Naive thymus-derived CD8-positive, alpha-beta T cell (primary cell): ENCODE measurements around the gene TPRG1. TPM values are rescaled to one million over a fixed set of nuclear protein-coding genes. Genes with fewer than 3 reads are reported as not detected.
A peak's percentile ranks its signal among the peaks of the same experiment; 100 is the strongest.

ENCODE experiments used
- ATAC-seq, 2 donors: fragments of 150-1000 bp; cut with Tn5 transposase in 1 of 2; sonication (Bioruptor Pico), chemical (Tn5 transposase) in 1 of 2; 1 replicate in 1 of 2; 2 replicates in 1 of 2; pipeline ENCODE4 v1.10.0; 2021; ENCODE audit warnings: mild to moderate bottlenecking in 2 of 2, moderate library complexity in 2 of 2
- POLR2A ChIA-PET: fragments of 350-600 bp; sonication (Branson Sonifier 250); formaldehyde crosslinking; loops from one replicate; lab custom pipeline; 2021; ENCODE audit warnings: antibody characterized with exemption; lab: Charles Lee
- DNase-seq, 10 donors: peaks; one replicate each; pipeline versions ENCODE4 v3.0.0 to v3.0.0-alpha.2; 2020 to 2022
- H3K27ac Mint-ChIP-seq, 10 donors: one replicate each; pipeline ENCODE4 v1.8.0; 2020 to 2022; ENCODE audit warnings: mild to moderate bottlenecking in 10 of 10, mixed read lengths in 10 of 10, moderate library complexity in 4 of 10, inconsistent platforms in 1 of 10
- H3K27me3 Mint-ChIP-seq, 5 donors: one replicate each; pipeline ENCODE4 v1.8.0; 2021 to 2022; ENCODE audit warnings: mixed read lengths in 5 of 5
- H3K36me3 Mint-ChIP-seq, 3 donors: one replicate each; pipeline ENCODE4 v1.8.0; 2020 to 2022; ENCODE audit warnings: mixed read lengths in 3 of 3, mild to moderate bottlenecking in 2 of 3, inconsistent platforms in 1 of 3
- H3K4me1 Mint-ChIP-seq, 4 donors: one replicate each; pipeline ENCODE4 v1.8.0; 2021 to 2022; ENCODE audit warnings: mixed read lengths in 4 of 4
- H3K4me3 Mint-ChIP-seq, 10 donors: one replicate each; pipeline ENCODE4 v1.8.0; 2020 to 2022; ENCODE audit warnings: mild to moderate bottlenecking in 10 of 10, mixed read lengths in 10 of 10, moderate library complexity in 6 of 10, inconsistent platforms in 1 of 10
- H3K9me3 Mint-ChIP-seq, 9 donors: one replicate each; pipeline ENCODE4 v1.8.0; 2020 to 2022; ENCODE audit warnings: mixed read lengths in 9 of 9, mild to moderate bottlenecking in 3 of 9, inconsistent platforms in 1 of 9, moderate library complexity in 1 of 9
- polyA plus RNA-seq, 3 donors: library from polyadenylated mRNA; unstranded; fragments of 300-500 nt; fragmentation: Illumina TruSeq; gene quantifications; one replicate each; pipeline ENCODE4 v1.2.3, GENCODE V29; 2021
- total RNA-seq, 8 experiments: library from RNA in 2 of 8; stranded (reverse) in 2 of 8; gene quantifications; one replicate each; pipeline ENCODE4 v1.2.3 and lab custom pipeline; 2021 to 2026

Gene TPRG1
- total and polyA plus RNA-seq, 5 experiments from 2014 or later, result 0.04 to 10.6 (median 5.3) TPM

- H3K27ac Mint-ChIP-seq, result peak overlapping the region in 1 of 10 donors; percentile 36
- no peaks in the 10 kb centered on the region for H3K36me3 Mint-ChIP-seq
- no peak for ATAC-seq
- no peak overlapping the region for H3K4me3 Mint-ChIP-seq
- H3K27me3 Mint-ChIP-seq, result no peaks in the 10 kb centered on the region
- no peaks in the 10 kb centered on the region for H3K9me3 Mint-ChIP-seq
- POLR2A ChIA-PET, result no interaction called here
- H3K4me1 Mint-ChIP-seq, result peaks cover 9 to 23% (median 19%) of the 10 kb centered on the region in 4 donors
- no peak for DNase-seq
These were observed 3.1 kb upstream of the TPRG1 start for GRCh38 chr3:189168711-189169110.

GRCh38 chr3:189169728-189170127 is 2.0 kb upstream of the TPRG1 start:
- POLR2A ChIA-PET, result interaction anchor here (0.6 kb wide), 1 partner anchor 18 kb away, joined by 3 read pairs; no protein-coding TSS in a partner anchor

GRCh38 chr3:189170559-189170958 is 1.2 kb upstream of the TPRG1 start:
- Mint-ChIP-seq H3K4me1 (peaks cover 9 to 25% (median 19%) of the 10 kb centered on the region in 4 donors), H3K27me3 (no peaks in the 10 kb centered on the region), H3K4me3 (no peak overlapping the region), H3K9me3 (no peaks in the 10 kb centered on the region), H3K27ac (no peak overlapping the region), H3K36me3 (no peaks in the 10 kb centered on the region)
- POLR2A ChIA-PET, result no interaction called here
- no peak for ATAC-seq
- DNase-seq, result no peak

More at GRCh38 chr3:189169728-189170127, 2.0 kb upstream of the TPRG1 start:
- H3K4me3 Mint-ChIP-seq, result no peak overlapping the region
- H3K36me3 Mint-ChIP-seq, result no peaks in the 10 kb centered on the region
- DNase-seq (no peak), ATAC-seq (no peak)
- H3K27ac Mint-ChIP-seq, result no peak overlapping the region
- peaks cover 9 to 25% (median 19%) of the 10 kb centered on the region in 4 donors for H3K4me1 Mint-ChIP-seq
- no peaks in the 10 kb centered on the region for H3K9me3 Mint-ChIP-seq
- no peaks in the 10 kb centered on the region for H3K27me3 Mint-ChIP-seq

DNA sequence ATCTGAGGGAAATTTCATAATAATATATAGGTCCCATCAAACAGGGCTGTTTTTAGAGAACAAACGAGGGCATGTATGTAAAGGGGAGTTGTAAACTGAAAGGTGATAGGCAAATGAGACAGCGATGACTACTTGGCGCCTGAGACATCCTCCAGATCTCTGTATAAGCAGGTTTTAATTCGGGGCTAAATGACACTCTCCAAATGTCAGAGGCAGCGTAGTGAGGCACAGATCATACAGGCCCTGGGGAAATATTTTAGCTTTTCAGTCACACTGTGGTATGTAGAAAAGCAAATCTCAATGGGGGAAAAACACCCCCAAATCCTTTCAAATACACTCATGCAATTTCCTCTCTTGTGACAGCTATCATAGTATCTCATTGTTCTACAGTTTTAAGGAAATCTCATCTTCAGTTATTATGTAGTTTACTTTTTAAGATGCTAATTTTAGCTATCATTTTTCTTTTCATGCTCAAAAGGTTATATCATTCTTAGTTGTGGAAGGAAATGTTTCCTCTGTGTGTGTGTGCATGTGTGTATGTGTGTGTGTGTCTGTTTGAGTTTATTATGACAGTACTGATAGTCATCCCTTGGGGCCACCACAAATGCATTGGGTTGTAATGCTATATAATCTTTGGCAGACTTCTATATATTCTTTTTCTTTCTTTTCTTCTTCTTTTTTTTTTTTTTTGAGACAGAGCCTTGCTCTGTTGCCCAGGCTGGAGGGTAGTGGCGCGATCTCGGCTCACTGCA is 1.1 kb downstream of the TPRG1 start:
- peaks cover 9 to 25% (median 19%) of the 10 kb centered on the region in 4 donors for H3K4me1 Mint-ChIP-seq
- DNase-seq, result peak in 3 of 10 donors; percentile 7 to 46 (median 31)
- peak overlapping the region in 7 of 10 donors; percentile 2 to 58 (median 20) for H3K4me3 Mint-ChIP-seq
- no peaks in the 10 kb centered on the region for H3K36me3 Mint-ChIP-seq
- ATAC-seq, result peak; percentile 53 to 72
- H3K9me3 Mint-ChIP-seq, result no peaks in the 10 kb centered on the region
- H3K27ac Mint-ChIP-seq, result peak overlapping the region in 8 of 10 donors; percentile 16 to 86 (median 55)
- POLR2A ChIA-PET, result interaction anchor here (0.7 kb wide), 1 partner anchor 1425 kb away, joined by 6 read pairs; no protein-coding TSS in a partner anchor
- no peaks in the 10 kb centered on the region for H3K27me3 Mint-ChIP-seq

DNA sequence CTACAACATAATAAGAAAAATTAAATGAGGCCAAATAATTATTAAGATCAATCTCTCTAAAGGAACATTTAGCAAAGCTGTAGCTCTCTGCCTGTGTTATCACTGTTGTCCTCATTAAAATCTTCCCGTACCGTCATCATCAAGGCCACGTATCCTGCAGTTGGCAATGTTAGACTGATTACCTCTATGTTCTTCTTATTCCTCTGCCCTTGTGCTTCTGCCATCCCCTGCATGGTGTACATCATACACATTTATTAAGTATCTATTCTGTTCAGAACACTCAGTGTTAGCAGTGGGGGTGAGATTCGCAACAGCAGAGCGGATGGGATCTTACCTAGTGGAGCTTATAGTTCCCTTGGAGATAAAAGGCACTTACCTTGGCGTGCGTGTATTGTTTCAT is 12.8 kb downstream of the TPRG1 start:
- H3K4me3 Mint-ChIP-seq, result no peak overlapping the region
- DNase-seq (no peak), ATAC-seq (no peak)
- H3K27ac Mint-ChIP-seq, result peak overlapping the region in 1 of 10 donors; percentile 43
- POLR2A ChIA-PET, result no interaction called here
- peaks cover 0 to 47% (median 23%) of the 10 kb centered on the region in 9 donors for H3K9me3 Mint-ChIP-seq
- no peaks in the 10 kb centered on the region for H3K4me1 Mint-ChIP-seq
- peaks cover 0 to 27% (median 15%) of the 10 kb centered on the region in 3 donors for H3K36me3 Mint-ChIP-seq
- H3K27me3 Mint-ChIP-seq, result no peaks in the 10 kb centered on the region

- no peak overlapping the region for H3K4me3 Mint-ChIP-seq
- POLR2A ChIA-PET, result no interaction called here
- no peak overlapping the region for H3K27ac Mint-ChIP-seq
These were observed 14.3 kb downstream of the TPRG1 start for GRCh38 chr3:189186101-189186500.

DNA sequence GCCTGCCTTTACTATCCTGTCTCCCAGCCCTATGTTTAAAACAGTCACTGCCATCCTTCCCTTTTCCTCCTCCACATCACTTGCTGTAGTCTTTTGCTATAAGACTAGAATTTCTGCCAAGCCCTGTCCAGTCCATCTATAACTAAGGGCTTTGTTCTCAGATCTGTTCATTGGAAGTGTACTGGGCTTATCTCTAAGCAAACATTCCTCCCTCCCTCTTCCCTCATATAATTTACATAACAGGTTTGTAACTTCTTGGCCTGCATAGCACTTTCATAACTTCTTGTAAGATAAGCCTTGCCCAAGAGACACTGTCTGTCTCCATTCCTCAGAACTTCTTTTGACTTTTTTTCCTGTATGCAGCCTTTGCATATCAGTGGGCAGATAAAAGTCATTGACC is 16.7 kb downstream of the TPRG1 start:
- Mint-ChIP-seq H3K4me1 (no peaks in the 10 kb centered on the region), H3K4me3 (no peak overlapping the region), H3K27me3 (no peaks in the 10 kb centered on the region), H3K27ac (no peak overlapping the region), H3K9me3 (peaks cover 8 to 45% (median 24%) of the 10 kb centered on the region in 9 donors), H3K36me3 (peaks cover 0 to 27% (median 16%) of the 10 kb centered on the region in 3 donors)
- ATAC-seq (no peak), DNase-seq (no peak)
- POLR2A ChIA-PET, result no interaction called here

More at GRCh38 chr3:189186101-189186500, 14.3 kb downstream of the TPRG1 start:
- no peaks in the 10 kb centered on the region for H3K4me1 Mint-ChIP-seq
- DNase-seq (no peak), ATAC-seq (no peak)
- H3K36me3 Mint-ChIP-seq, result peaks cover 0 to 25% (median 14%) of the 10 kb centered on the region in 3 donors
- H3K9me3 Mint-ChIP-seq, result peaks cover 4 to 44% (median 27%) of the 10 kb centered on the region in 9 donors
- no peaks in the 10 kb centered on the region for H3K27me3 Mint-ChIP-seq

- Mint-ChIP-seq H3K27me3 (peaks cover 0 to 3% (median 0%) of the 10 kb centered on the region in 5 donors), H3K4me3 (no peak overlapping the region), H3K27ac (no peak overlapping the region), H3K36me3 (peaks cover 0 to 44% (median 30%) of the 10 kb centered on the region in 3 donors), H3K9me3 (peaks cover 21 to 69% (median 45%) of the 10 kb centered on the region in 9 donors), H3K4me1 (no peaks in the 10 kb centered on the region)
- POLR2A ChIA-PET, result no interaction called here
- DNase-seq, result no peak
- no peak for ATAC-seq
These were observed 21.0 kb downstream of the TPRG1 start for GRCh38 chr3:189192725-189193124.

GRCh38 chr3:189195302-189195701 is 23.5 kb downstream of the TPRG1 start:
- Mint-ChIP-seq H3K4me1 (no peaks in the 10 kb centered on the region), H3K27me3 (peaks cover 0 to 3% (median 0%) of the 10 kb centered on the region in 5 donors), H3K4me3 (no peak overlapping the region), H3K9me3 (peaks cover 21 to 69% (median 51%) of the 10 kb centered on the region in 9 donors), H3K36me3 (peaks cover 0 to 49% (median 32%) of the 10 kb centered on the region in 3 donors), H3K27ac (no peak overlapping the region)
- no peak for DNase-seq
- POLR2A ChIA-PET, result no interaction called here
- no peak for ATAC-seq

- POLR2A ChIA-PET, result no interaction called here
- Mint-ChIP-seq H3K4me3 (no peak overlapping the region), H3K27ac (no peak overlapping the region), H3K27me3 (peaks cover 0 to 2% (median 0%) of the 10 kb centered on the region in 5 donors), H3K4me1 (peaks cover 0 to 6% (median 5%) of the 10 kb centered on the region in 4 donors), H3K36me3 (peaks cover 0 to 9% (median 5%) of the 10 kb centered on the region in 3 donors), H3K9me3 (peaks cover 0 to 14% (median 8%) of the 10 kb centered on the region in 9 donors)
- no peak for DNase-seq
- ATAC-seq, result no peak
These were observed 30.3 kb downstream of the TPRG1 start for GRCh38 chr3:189202106-189202505.

GRCh38 chr3:189202583-189202982 is 30.8 kb downstream of the TPRG1 start:
- ATAC-seq (no peak), DNase-seq (no peak)
- H3K36me3 Mint-ChIP-seq, result peaks cover 0 to 5% (median 5%) of the 10 kb centered on the region in 3 donors
- H3K9me3 Mint-ChIP-seq, result peaks cover 0 to 9% (median 6%) of the 10 kb centered on the region in 9 donors
- H3K27me3 Mint-ChIP-seq, result peaks cover 0 to 2% (median 0%) of the 10 kb centered on the region in 5 donors
- no peak overlapping the region for H3K27ac Mint-ChIP-seq
- H3K4me3 Mint-ChIP-seq, result no peak overlapping the region
- H3K4me1 Mint-ChIP-seq, result peaks cover 0 to 6% (median 5%) of the 10 kb centered on the region in 4 donors
- POLR2A ChIA-PET, result no interaction called here

- no peak for DNase-seq
- POLR2A ChIA-PET, result no interaction called here
- no peak overlapping the region for H3K4me3 Mint-ChIP-seq
These were observed 32.5 kb downstream of the TPRG1 start for GRCh38 chr3:189204167-189204866.

More at GRCh38 chr3:189204167-189204866, 32.5 kb downstream of the TPRG1 start:
- no peaks in the 10 kb centered on the region for H3K36me3 Mint-ChIP-seq
- peaks cover 0 to 14% (median 3%) of the 10 kb centered on the region in 5 donors for H3K27me3 Mint-ChIP-seq
- H3K9me3 Mint-ChIP-seq, result no peaks in the 10 kb centered on the region
- peaks cover 0 to 6% (median 5%) of the 10 kb centered on the region in 4 donors for H3K4me1 Mint-ChIP-seq
- H3K27ac Mint-ChIP-seq, result no peak overlapping the region
- ATAC-seq, result no peak
